GM12878 (cell line): ENCODE measurements around the gene NUCB1. TPM values are rescaled to one million over a fixed set of nuclear protein-coding genes. Genes with fewer than 3 reads are reported as not detected.

ENCODE experiments used
- BCL11A ChIP-seq: IDR thresholded peaks from 2 replicates; pipeline ENCODE4 v1.6.1; 2011; ENCODE audit warnings: low read depth, low read length
- BHLHE40 ChIP-seq, 2 experiments: fragments of 450-650 bp in 1 of 2; IDR thresholded peaks; 2 replicates each; pipeline ENCODE4 v1.6.1; 2011 to 2017; ENCODE audit warnings: low read depth in 2 of 2, borderline replicate concordance in 1 of 2, improper control_type of control experiment in 1 of 2, low read length in 1 of 2, mild to moderate bottlenecking in 1 of 2
- CBX5 ChIP-seq: sonication (generic); IDR thresholded peaks from 2 replicates; pipeline ENCODE4 v1.6.1; 2016; ENCODE audit warnings: low read depth, moderate library complexity, mild to moderate bottlenecking, inconsistent platforms
- EZH2 ChIP-seq: IDR thresholded peaks from 2 replicates; pipeline ENCODE4 v1.6.1; 2012; ENCODE audit warnings: low read depth, mild to moderate bottlenecking, control low read depth, inconsistent platforms, low read length, borderline replicate concordance; ENCODE audit not compliant: control insufficient read depth
- FOS ChIP-seq: IDR thresholded peaks from 3 replicates; pipeline ENCODE4 v1.6.1; 2011; ENCODE audit warnings: borderline replicate concordance; ENCODE audit not compliant: insufficient read length; ENCODE audit errors: extremely low read depth
- HDAC2 ChIP-seq: fragments of 200-600 bp; sonication (generic); IDR thresholded peaks from 2 replicates; pipeline ENCODE4 v1.6.1; 2017
- HDAC6 ChIP-seq: fragments of 200-600 bp; sonication (generic); IDR thresholded peaks from one replicate; pipeline ENCODE4 v1.8.0; 2017; ENCODE audit warnings: antibody characterized with exemption; ENCODE audit not compliant: unreplicated experiment
- IKZF2 ChIP-seq, 2 experiments: fragments of 450-650 bp; IDR thresholded peaks; 2 replicates each; pipeline ENCODE4 v1.6.1; 2017; ENCODE audit warnings: mild to moderate bottlenecking in 2 of 2, moderate library complexity in 2 of 2
- JUNB ChIP-seq: IDR thresholded peaks from 2 replicates; pipeline ENCODE4 v1.6.1; 2016; ENCODE audit warnings: antibody characterized with exemption, mild to moderate bottlenecking
- MTA2 ChIP-seq: fragments of 450-650 bp; IDR thresholded peaks from 2 replicates; pipeline ENCODE4 v1.6.1; 2016; ENCODE audit warnings: low read depth, mild to moderate bottlenecking, moderate library complexity
- NFXL1 ChIP-seq: fragments of 450-650 bp; IDR thresholded peaks from 2 replicates; pipeline ENCODE4 v1.6.1; 2017; ENCODE audit warnings: antibody characterized with exemption, mild to moderate bottlenecking, borderline replicate concordance
- NR2C1 ChIP-seq: fragments of 450-650 bp; IDR thresholded peaks from 2 replicates; pipeline ENCODE4 v1.6.1; 2017; ENCODE audit warnings: antibody characterized with exemption, mild to moderate bottlenecking, moderate library complexity
- NR2C2 ChIP-seq: IDR thresholded peaks from 2 replicates; pipeline ENCODE4 v1.6.1; 2011; ENCODE audit warnings: borderline replicate concordance, low read depth; ENCODE audit not compliant: control insufficient read depth, insufficient read length
- PML ChIP-seq: IDR thresholded peaks from 2 replicates; pipeline ENCODE4 v1.6.1; 2012; ENCODE audit warnings: low read length, inconsistent platforms
- POLR2AphosphoS2 ChIP-seq: IDR thresholded peaks from 2 replicates; pipeline ENCODE4 v1.6.1; 2011; ENCODE audit warnings: low read depth, mild to moderate bottlenecking, low read length, improper control_type of control experiment, moderate library complexity
- POU2F2 ChIP-seq: IDR thresholded peaks from 3 replicates; pipeline ENCODE4 v1.6.1; 2011; ENCODE audit warnings: low read depth, mild to moderate bottlenecking, low read length, borderline replicate concordance
- RAD21 ChIP-seq: IDR thresholded peaks from 2 replicates; pipeline ENCODE4 v1.6.1; 2011; ENCODE audit warnings: mild to moderate bottlenecking, low read depth, low read length, moderate library complexity; ENCODE audit not compliant: insufficient read depth
- RB1 ChIP-seq: fragments of 450-650 bp; formaldehyde crosslinking; IDR thresholded peaks from 2 replicates; pipeline ENCODE4 v1.6.1; 2017; ENCODE audit warnings: mild to moderate bottlenecking, borderline replicate concordance
- RELA ChIP-seq: fragments of 450-650 bp; IDR thresholded peaks from 2 replicates; pipeline ENCODE4 v1.8.0; 2014; ENCODE audit warnings: borderline replicate concordance; ENCODE audit not compliant: partially characterized antibody
- SIX5 ChIP-seq: IDR thresholded peaks from 2 replicates; pipeline ENCODE4 v1.6.1; 2011; ENCODE audit warnings: mild to moderate bottlenecking, low read depth, low read length, moderate library complexity; ENCODE audit not compliant: severe bottlenecking
- SRF ChIP-seq, 2 experiments: IDR thresholded peaks; 2 replicates each; pipeline ENCODE4 v1.6.1; 2011; ENCODE audit warnings: low read depth in 2 of 2, low read length in 2 of 2, mild to moderate bottlenecking in 1 of 2, moderate library complexity in 1 of 2
- STAT1 ChIP-seq: fragments of 450-650 bp; conservative IDR thresholded peaks from 2 replicates; pipeline ENCODE4 v1.6.1; 2014; ENCODE audit warnings: antibody characterized with exemption, mild to moderate bottlenecking
- TARDBP ChIP-seq: IDR thresholded peaks from 2 replicates; pipeline ENCODE4 v1.6.1; 2016; ENCODE audit warnings: borderline replicate concordance
- ZBED1 ChIP-seq: IDR thresholded peaks from 2 replicates; pipeline ENCODE4 v1.6.1; 2016; ENCODE audit warnings: borderline replicate concordance
- ZNF217 ChIP-seq: fragments of 450-650 bp; IDR thresholded peaks from 2 replicates; pipeline ENCODE4 v1.6.1; 2017; ENCODE audit warnings: antibody characterized with exemption, mild to moderate bottlenecking
- polyA plus RNA-seq, 11 experiments: library from polyadenylated mRNA; depleted of rRNA in 4 of 11; unstranded in 6 of 11; stranded (reverse) in 5 of 11; fragments of >200 nt; fragmentation: Nextera tagmentation in 4 of 11; fragmentation: Illumina TruSeq in 1 of 11; extraction: Ambion mirVana in 4 of 11; extraction: Trizol in 1 of 11; gene quantifications; 1 replicate in 1 of 11; 2 replicates in 10 of 11; pipeline versions ENCODE4 v1.2.1 to v1.2.3, GENCODE V29; 2011 to 2016; ENCODE audit warnings: inconsistent platforms in 2 of 11, missing spikeins in 2 of 11, low read depth in 1 of 11
- total RNA-seq, 4 experiments: library from RNA; depleted of rRNA in 3 of 4; stranded (reverse); fragments of >200 nt in 3 of 4; fragmentation: Illumina TruSeq in 1 of 4; extraction: Trizol in 1 of 4; gene quantifications; 2 replicates each; pipeline versions ENCODE4 v1.2.1 to v1.2.3, GENCODE V29; 2013 to 2021
- TF ChIP-seq, protein P1 (sequence below): fragments of 450-650 bp; IDR thresholded peaks from 2 replicates; pipeline ENCODE4 v1.6.1; 2017; ENCODE audit warnings: low read depth, mild to moderate bottlenecking, moderate library complexity
- TF ChIP-seq, protein P2 (sequence below): IDR thresholded peaks from 2 replicates; pipeline ENCODE4 v1.6.1; 2012; ENCODE audit warnings: low read depth, low read length, improper control_type of control experiment
- TF ChIP-seq, protein P3 (sequence below): fragments of 450-650 bp; IDR thresholded peaks from 2 replicates; pipeline ENCODE4 v1.6.1; 2018; ENCODE audit warnings: borderline replicate concordance, mild to moderate bottlenecking; ENCODE audit not compliant: partially characterized antibody

Gene NUCB1
- total and polyA plus RNA-seq, 10 of the 15 experiments (the other 5 are each of a cell fraction or from before 2014, with no cell fraction given) = 1.8 to 112 (median 44.5) TPM

DNA sequence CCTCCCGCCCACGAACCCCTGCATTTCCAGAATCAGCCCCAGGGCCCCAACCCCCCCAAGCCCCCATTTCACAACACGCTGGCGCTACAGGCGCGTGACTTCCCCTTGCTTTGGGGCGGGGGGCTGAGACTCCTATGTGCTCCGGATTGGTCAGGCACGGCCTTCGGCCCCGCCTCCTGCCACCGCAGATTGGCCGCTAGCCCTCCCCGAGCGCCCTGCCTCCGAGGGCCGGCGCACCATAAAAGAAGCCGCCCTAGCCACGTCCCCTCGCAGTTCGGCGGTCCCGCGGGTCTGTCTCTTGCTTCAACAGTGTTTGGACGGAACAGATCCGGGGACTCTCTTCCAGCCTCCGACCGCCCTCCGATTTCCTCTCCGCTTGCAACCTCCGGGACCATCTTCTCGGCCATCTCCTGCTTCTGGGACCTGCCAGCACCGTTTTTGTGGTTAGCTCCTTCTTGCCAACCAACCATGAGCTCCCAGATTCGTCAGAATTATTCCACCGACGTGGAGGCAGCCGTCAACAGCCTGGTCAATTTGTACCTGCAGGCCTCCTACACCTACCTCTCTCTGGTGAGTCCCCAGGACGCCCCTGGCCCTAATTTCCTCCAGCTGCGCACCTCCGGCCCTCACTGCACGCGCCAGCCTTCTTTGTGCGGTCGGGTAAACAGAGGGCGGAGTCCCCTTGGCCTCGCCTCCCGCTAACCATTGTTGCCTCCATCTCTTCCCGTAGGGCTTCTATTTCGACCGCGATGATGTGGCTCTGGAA lies 65.1 kb downstream of the NUCB1 start, which contains the start of gene FTL (continued):
- peak; percentile 87; the same call in 1 of the 2 replicates for TF ChIP-seq RB1
- peak; percentile 93 for TF ChIP-seq HDAC6
- no peak for TF ChIP-seq CBX5
- TF ChIP-seq IKZF2 (IDR thresholded peaks at IDR 0.05) = peak; percentile 7 to 31; a peak in 1 of 4 replicates
- 0 out of 2 replicates have a peak, but pooled peaks have one; percentile 10 for TF ChIP-seq TARDBP
- TF ChIP-seq MTA2 = 0 out of 2 replicates have a peak, but pooled peaks have one; percentile 38
- TF ChIP-seq, protein P1, sequence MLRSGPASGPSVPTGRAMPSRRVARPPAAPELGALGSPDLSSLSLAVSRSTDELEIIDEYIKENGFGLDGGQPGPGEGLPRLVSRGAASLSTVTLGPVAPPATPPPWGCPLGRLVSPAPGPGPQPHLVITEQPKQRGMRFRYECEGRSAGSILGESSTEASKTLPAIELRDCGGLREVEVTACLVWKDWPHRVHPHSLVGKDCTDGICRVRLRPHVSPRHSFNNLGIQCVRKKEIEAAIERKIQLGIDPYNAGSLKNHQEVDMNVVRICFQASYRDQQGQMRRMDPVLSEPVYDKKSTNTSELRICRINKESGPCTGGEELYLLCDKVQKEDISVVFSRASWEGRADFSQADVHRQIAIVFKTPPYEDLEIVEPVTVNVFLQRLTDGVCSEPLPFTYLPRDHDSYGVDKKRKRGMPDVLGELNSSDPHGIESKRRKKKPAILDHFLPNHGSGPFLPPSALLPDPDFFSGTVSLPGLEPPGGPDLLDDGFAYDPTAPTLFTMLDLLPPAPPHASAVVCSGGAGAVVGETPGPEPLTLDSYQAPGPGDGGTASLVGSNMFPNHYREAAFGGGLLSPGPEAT = peak; percentile 46; the same call in 1 of the 2 replicates
- no peak for TF ChIP-seq RELA
- TF ChIP-seq, protein P2, sequence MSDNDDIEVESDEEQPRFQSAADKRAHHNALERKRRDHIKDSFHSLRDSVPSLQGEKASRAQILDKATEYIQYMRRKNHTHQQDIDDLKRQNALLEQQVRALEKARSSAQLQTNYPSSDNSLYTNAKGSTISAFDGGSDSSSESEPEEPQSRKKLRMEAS = peak; percentile 26; the same call in 1 of the 2 replicates
- TF ChIP-seq POU2F2 = peak; percentile 98
- no peak; the same call in 1 of the 2 replicates for TF ChIP-seq STAT1
- TF ChIP-seq NFXL1 = no peak
- TF ChIP-seq ZNF217 = no peak
- TF ChIP-seq RAD21 = no peak
- no peak for TF ChIP-seq NR2C2
- peak; percentile 100 for TF ChIP-seq POLR2AphosphoS2
- TF ChIP-seq JUNB = no peak
- 0 out of 2 replicates have a peak, but pooled peaks have one; percentile 57 for TF ChIP-seq HDAC2
- TF ChIP-seq EZH2 = no peak
- TF ChIP-seq, protein P3, sequence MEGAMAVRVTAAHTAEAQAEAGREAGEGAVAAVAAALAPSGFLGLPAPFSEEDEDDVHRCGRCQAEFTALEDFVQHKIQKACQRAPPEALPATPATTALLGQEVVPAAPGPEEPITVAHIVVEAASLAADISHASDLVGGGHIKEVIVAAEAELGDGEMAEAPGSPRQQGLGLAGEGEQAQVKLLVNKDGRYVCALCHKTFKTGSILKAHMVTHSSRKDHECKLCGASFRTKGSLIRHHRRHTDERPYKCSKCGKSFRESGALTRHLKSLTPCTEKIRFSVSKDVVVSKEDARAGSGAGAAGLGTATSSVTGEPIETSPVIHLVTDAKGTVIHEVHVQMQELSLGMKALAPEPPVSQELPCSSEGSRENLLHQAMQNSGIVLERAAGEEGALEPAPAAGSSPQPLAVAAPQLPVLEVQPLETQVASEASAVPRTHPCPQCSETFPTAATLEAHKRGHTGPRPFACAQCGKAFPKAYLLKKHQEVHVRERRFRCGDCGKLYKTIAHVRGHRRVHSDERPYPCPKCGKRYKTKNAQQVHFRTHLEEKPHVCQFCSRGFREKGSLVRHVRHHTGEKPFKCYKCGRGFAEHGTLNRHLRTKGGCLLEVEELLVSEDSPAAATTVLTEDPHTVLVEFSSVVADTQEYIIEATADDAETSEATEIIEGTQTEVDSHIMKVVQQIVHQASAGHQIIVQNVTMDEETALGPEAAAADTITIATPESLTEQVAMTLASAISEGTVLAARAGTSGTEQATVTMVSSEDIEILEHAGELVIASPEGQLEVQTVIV = no peak
- TF ChIP-seq BHLHE40 (IDR thresholded peaks at IDR 0.05; ENCODE audit: borderline replicate concordance in 1 of 2, low read depth in 2 of 2, low read length in 1 of 2) = peak; percentile 79 to 93
- peak; percentile 6 for TF ChIP-seq SIX5
- TF ChIP-seq PML = peak; percentile 99
- peak; percentile 23 for TF ChIP-seq FOS
- 0 out of 2 replicates have a peak, but pooled peaks have one; percentile 63 for TF ChIP-seq ZBED1
- no peak for TF ChIP-seq BCL11A
- no peak for TF ChIP-seq NR2C1
- TF ChIP-seq SRF (IDR thresholded peaks at IDR 0.05; ENCODE audit: low read depth in 2 of 2, low read length in 2 of 2) = 0 out of 4 replicates have a peak, but pooled peaks of 1 of the 2 experiments have one; percentile 31
